Transverse colon (tissue), 4 donors: Measurements from ENCODE around the gene LPAR1. TPM values are rescaled to one million over a fixed set of nuclear protein-coding genes. Genes with fewer than 3 reads are reported as not detected.

Experiments
- DNase-seq: peaks from one replicate; pipeline ENCODE4 v3.0.0-alpha.2; 2019
- H3K27ac ChIP-seq, 4 donors: fragments of 200-600 bp; sonication (generic); 2 replicates each; pipeline ENCODE4 v1.5.1; 2016 to 2018; ENCODE audit warnings: inconsistent platforms in 4 of 4
- H3K27me3 ChIP-seq: fragments of 200-600 bp; sonication (generic); 2 replicates; pipeline ENCODE4 v1.5.1; 2017; ENCODE audit warnings: inconsistent platforms
- H3K36me3 ChIP-seq, 4 donors: fragments of 200-600 bp; sonication (generic); 2 replicates each; pipeline ENCODE4 v1.5.1; 2017 to 2019; ENCODE audit warnings: inconsistent platforms in 4 of 4
- H3K4me1 ChIP-seq, 4 donors: fragments of 200-600 bp; sonication (generic); 2 replicates each; pipeline ENCODE4 v1.5.1; 2017 to 2020; ENCODE audit warnings: inconsistent platforms in 4 of 4
- H3K4me3 ChIP-seq, 4 donors: fragments of 200-600 bp; sonication (generic); 1 replicate in 1 of 4; 2 replicates in 3 of 4; pipeline versions ENCODE4 v1.5.1 to v1.6.1; 2017 to 2019; ENCODE audit warnings: inconsistent platforms in 4 of 4
- H3K9me3 ChIP-seq, 2 donors: fragments of 200-600 bp; sonication (generic); 2 replicates each; pipeline ENCODE4 v1.5.1; 2017 to 2019; ENCODE audit warnings: inconsistent platforms in 2 of 2
- CTCF ChIP-seq, 5 experiments: fragments of 200-600 bp in 3 of 5; fragments of 450-650 bp in 2 of 5; sonication (generic) in 3 of 5; IDR thresholded peaks; 1 replicate in 2 of 5; 2 replicates in 3 of 5; pipeline ENCODE4 v1.5.1; 2016 to 2017; ENCODE audit warnings: antibody characterized with exemption in 5 of 5, inconsistent platforms in 3 of 5, mild to moderate bottlenecking in 2 of 5, moderate library complexity in 1 of 5
- EP300 ChIP-seq: sonication (generic); formaldehyde crosslinking; IDR thresholded peaks from one replicate; pipeline ENCODE4 v1.6.1; 2017; ENCODE audit warnings: antibody characterized with exemption, low read depth
- POLR2A ChIP-seq: fragments of 450-650 bp; IDR thresholded peaks from one replicate; pipeline ENCODE4 v1.6.1; 2016; ENCODE audit warnings: antibody characterized with exemption, mild to moderate bottlenecking, moderate library complexity
- POLR2AphosphoS5 ChIP-seq, 3 donors: sonication (generic); formaldehyde crosslinking; IDR thresholded peaks; one replicate each; pipeline ENCODE4 v1.6.1; 2016; ENCODE audit warnings: antibody characterized with exemption in 3 of 3
- WGBS, 2 donors: methylation state at CpG; one replicate each; pipeline ENCODE4 v1.1.5; 2018; ENCODE audit warnings: low coverage in 1 of 2; 5-methylcytosine and 5-hydroxymethylcytosine counted together
- in situ Hi-C, 4 donors: fragments of 200-750 bp; cut with MboI; loops; one replicate each; pipeline versions ENCODE4 v1.15.0 to v1.15.1; 2017; ENCODE audit warnings: low sequenced_read_pairs in 3 of 4, low pct_ligation_motif_present in 1 of 4, low pct_unique_long_range_greater_than_20kb in 1 of 4
- intact Hi-C: fragments of 100-400 bp; cut with DNase I; formaldehyde crosslinking; loops from one replicate; pipeline ENCODE4 v1.15.1; 2023; ENCODE audit warnings: low total_unique reads
- total RNA-seq, 4 donors: library from RNA; depleted of rRNA; stranded (reverse); fragments of >200 nt; gene quantifications; one replicate each; pipeline ENCODE4 v1.1.0, GENCODE V29; 2016

LPAR1 gene
- total RNA-seq, 4 donors from 2014 or later: 27.1 to 34.4 (median 28.7) TPM

GRCh38 chr9:111029260-111029659 is 9.0 kb downstream of the LPAR1 start:
- peaks cover 0 to 6% (median 0%) of the 10 kb centered on the region in 4 donors for H3K4me1 ChIP-seq
- in situ Hi-C loops: loop anchor here in 1 of 4 donors (25.0 kb wide), 1 partner anchor 258 kb away; no protein-coding TSS in a partner anchor
- H3K27me3 ChIP-seq: no peaks in the 10 kb centered on the region
- TF ChIP-seq EP300 (no peak), CTCF (IDR thresholded peaks at IDR 0.05) (no peak), POLR2A (no peak), POLR2AphosphoS5 (IDR thresholded peaks at IDR 0.05) (no peak)
- H3K36me3 ChIP-seq: no peaks in the 10 kb centered on the region
- no peak for DNase-seq
- H3K9me3 ChIP-seq: no peaks in the 10 kb centered on the region
- 81 to 82% methylated on average over 2 to 4 of the region's 4 CpGs for WGBS, 2 donors
- H3K4me3 ChIP-seq: no peak overlapping the region
- no peak overlapping the region for H3K27ac ChIP-seq
- intact Hi-C loops: no loop called here

- Histone ChIP-seq H3K4me3 (no peak overlapping the region), H3K36me3 (no peaks in the 10 kb centered on the region), H3K27me3 (no peaks in the 10 kb centered on the region), H3K9me3 (no peaks in the 10 kb centered on the region), H3K27ac (no peak overlapping the region), H3K4me1 (no peaks in the 10 kb centered on the region)
- in situ Hi-C loops (loop anchor here in 1 of 4 donors (25.0 kb wide), 1 partner anchor 260 kb away; no protein-coding TSS in a partner anchor), intact Hi-C loops (no loop called here)
- TF ChIP-seq POLR2A (no peak), POLR2AphosphoS5 (IDR thresholded peaks at IDR 0.05) (no peak), EP300 (no peak), CTCF (IDR thresholded peaks at IDR 0.05) (no peak)
- DNase-seq: no peak
- WGBS, 2 donors: 91 to 93% methylated on average over 2 of the region's 2 CpGs
These were observed 10.5 kb downstream of the LPAR1 start for GRCh38 chr9:111027798-111028197.

GRCh38 chr9:111023128-111023527 is 15.1 kb downstream of the LPAR1 start:
- Histone ChIP-seq H3K27ac (no peak overlapping the region), H3K4me3 (no peak overlapping the region), H3K27me3 (no peaks in the 10 kb centered on the region), H3K4me1 (peaks cover 0 to 4% (median 0%) of the 10 kb centered on the region in 4 donors), H3K9me3 (no peaks in the 10 kb centered on the region), H3K36me3 (no peaks in the 10 kb centered on the region)
- no peak for DNase-seq
- no peak for TF ChIP-seq CTCF (IDR thresholded peaks at IDR 0.05)
- no peak for TF ChIP-seq POLR2AphosphoS5 (IDR thresholded peaks at IDR 0.05)
- no peak for TF ChIP-seq POLR2A
- TF ChIP-seq EP300: no peak
- 53 to 79% methylated on average over 2 to 3 of the region's 3 CpGs for WGBS, 2 donors
- intact Hi-C loops (no loop called here), in situ Hi-C loops (no loop called here)

GRCh38 chr9:111020594-111020993 is 17.7 kb downstream of the LPAR1 start:
- DNase-seq: no peak
- no peak for TF ChIP-seq POLR2AphosphoS5 (IDR thresholded peaks at IDR 0.05)
- no peaks in the 10 kb centered on the region for H3K9me3 ChIP-seq
- H3K27ac ChIP-seq: no peak overlapping the region
- H3K27me3 ChIP-seq: no peaks in the 10 kb centered on the region
- intact Hi-C loops: no loop called here
- no peaks in the 10 kb centered on the region for H3K36me3 ChIP-seq
- peaks cover 0 to 21% (median 16%) of the 10 kb centered on the region in 4 donors for H3K4me1 ChIP-seq
- H3K4me3 ChIP-seq: no peak overlapping the region
- in situ Hi-C loops: no loop called here
- WGBS, 2 donors: 63 to 80% methylated on average over 1 of the region's 1 CpG
